ENCODE results near the gene ALKBH5.

DNA sequence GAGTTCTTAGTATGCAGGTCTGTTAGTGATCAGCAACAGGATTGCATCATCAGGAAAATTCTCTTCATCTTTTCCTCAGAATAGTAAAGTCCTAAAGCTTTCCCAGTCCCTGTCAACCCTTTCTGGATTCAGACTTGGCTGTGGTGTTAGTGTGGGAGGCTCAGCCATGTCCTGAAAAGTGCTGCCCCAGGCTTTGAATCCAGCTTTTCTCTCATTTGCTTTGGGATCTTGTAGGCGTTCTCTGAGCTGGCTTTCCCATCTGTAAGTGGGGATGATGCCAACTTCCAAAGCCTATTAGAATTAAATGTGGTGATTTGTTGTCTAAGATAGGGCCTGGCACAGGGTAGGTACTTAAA is 3.0 kb downstream of the ALKBH5 start:
- TF ChIP-seq EZH2phosphoT487 (IDR thresholded peaks at IDR 0.05; ENCODE audit: insufficient read depth, low read depth) (no peak), EZH2 (IDR thresholded peaks at IDR 0.05; ENCODE audit: insufficient read depth, poor library complexity, severe bottlenecking) (no peak)

Data from GM23248 (cell line).